Testis (tissue), 3 donors: Measurements from ENCODE around the gene UBR7. TPM values are rescaled to one million over a fixed set of nuclear protein-coding genes. Genes with fewer than 3 reads are reported as not detected.
"Not testable (repeated sequence)": the region's sequence is repeated elsewhere in the genome, so short reads cannot be mapped to it uniquely, and the experiment has no call there.

Experiments
- DNase-seq: peaks from one replicate; pipeline ENCODE4 v3.0.0-alpha.2; 2019
- H3K27ac ChIP-seq, 2 donors: fragments of 200-600 bp; sonication (generic); one replicate each; pipeline ENCODE4 v1.5.1; 2019
- H3K27me3 ChIP-seq: fragments of 200-600 bp; sonication (generic); one replicate; pipeline ENCODE4 v1.5.1; 2019
- H3K36me3 ChIP-seq: fragments of 200-600 bp; sonication (generic); one replicate; pipeline ENCODE4 v1.5.1; 2017; ENCODE audit warnings: low read depth; ENCODE audit errors: missing control alignments
- H3K4me1 ChIP-seq: fragments of 200-600 bp; sonication (generic); one replicate; pipeline ENCODE4 v1.5.1; 2019
- H3K4me3 ChIP-seq, 2 donors: fragments of 200-600 bp; sonication (generic); one replicate each; pipeline ENCODE4 v1.5.1; 2017 to 2019
- H3K9me3 ChIP-seq: fragments of 200-600 bp; sonication (generic); one replicate; pipeline ENCODE4 v1.5.1; 2017
- POLR2A ChIP-seq: fragments of 450-650 bp; IDR thresholded peaks from one replicate; pipeline ENCODE4 v1.6.1; 2017; ENCODE audit warnings: antibody characterized with exemption, mild to moderate bottlenecking, moderate library complexity
- WGBS, 2 donors: methylation state at CpG; one replicate each; pipeline ENCODE4 v1.1.5; 2018; 5-methylcytosine and 5-hydroxymethylcytosine counted together
- intact Hi-C: fragments of 100-400 bp; cut with DNase I; formaldehyde crosslinking; loops from one replicate; pipeline ENCODE4 v1.15.1; 2023; ENCODE audit warnings: low total_unique reads
- polyA plus RNA-seq: library from polyadenylated mRNA; stranded (reverse); fragments of 350-450 nt; fragmentation: Illumina TruSeq; extraction: RNeasy Lipid Tissue Mini Kit (QIAGEN cat#74804); gene quantifications from one replicate; pipeline ENCODE4 v1.2.3, GENCODE V29; 2014; ENCODE audit warnings: low read depth, low replicate concordance; ENCODE audit not compliant: insufficient read depth
- total RNA-seq, 2 donors: library from RNA; depleted of rRNA; stranded (reverse); fragments of >200 nt; gene quantifications; one replicate each; pipeline ENCODE4 v1.2.3, GENCODE V29; 2016
- TF ChIP-seq, protein P1 (sequence below), 3 experiments: fragments of 450-650 bp in 2 of 3; fragments of 200-600 bp in 1 of 3; sonication (generic) in 1 of 3; IDR thresholded peaks; one replicate each; pipeline ENCODE4 v1.5.1; 2016 to 2019; ENCODE audit warnings: antibody characterized with exemption in 3 of 3, mild to moderate bottlenecking in 2 of 3, moderate library complexity in 1 of 3

The UBR7 gene
- total and polyA plus RNA-seq, 3 donors from 2014 or later: 35.5 to 50.5 (median 36.1) TPM

DNA sequence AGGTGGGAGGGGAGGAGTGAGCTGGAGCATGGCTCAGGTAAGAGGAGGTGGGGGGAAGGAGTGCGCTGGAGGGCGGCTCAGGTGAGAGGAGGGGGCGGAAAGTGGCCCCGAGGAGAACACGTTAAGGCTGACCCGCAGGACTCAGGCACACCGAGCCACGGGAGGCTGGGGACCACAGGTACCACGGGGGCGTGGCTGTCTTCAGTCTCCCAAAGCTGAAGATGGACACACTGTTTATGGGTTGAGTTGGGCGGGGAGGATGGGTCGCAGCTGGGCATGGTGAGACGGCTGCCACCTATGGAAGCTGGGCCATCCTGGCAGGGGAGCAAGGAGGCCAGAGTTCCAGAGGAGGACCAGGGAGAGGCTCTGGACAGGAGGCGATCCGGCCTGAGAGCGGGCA lies 23.5 kb downstream of the UBR7 start:
- no peak overlapping the region for H3K4me3 ChIP-seq
- TF ChIP-seq, protein P1, sequence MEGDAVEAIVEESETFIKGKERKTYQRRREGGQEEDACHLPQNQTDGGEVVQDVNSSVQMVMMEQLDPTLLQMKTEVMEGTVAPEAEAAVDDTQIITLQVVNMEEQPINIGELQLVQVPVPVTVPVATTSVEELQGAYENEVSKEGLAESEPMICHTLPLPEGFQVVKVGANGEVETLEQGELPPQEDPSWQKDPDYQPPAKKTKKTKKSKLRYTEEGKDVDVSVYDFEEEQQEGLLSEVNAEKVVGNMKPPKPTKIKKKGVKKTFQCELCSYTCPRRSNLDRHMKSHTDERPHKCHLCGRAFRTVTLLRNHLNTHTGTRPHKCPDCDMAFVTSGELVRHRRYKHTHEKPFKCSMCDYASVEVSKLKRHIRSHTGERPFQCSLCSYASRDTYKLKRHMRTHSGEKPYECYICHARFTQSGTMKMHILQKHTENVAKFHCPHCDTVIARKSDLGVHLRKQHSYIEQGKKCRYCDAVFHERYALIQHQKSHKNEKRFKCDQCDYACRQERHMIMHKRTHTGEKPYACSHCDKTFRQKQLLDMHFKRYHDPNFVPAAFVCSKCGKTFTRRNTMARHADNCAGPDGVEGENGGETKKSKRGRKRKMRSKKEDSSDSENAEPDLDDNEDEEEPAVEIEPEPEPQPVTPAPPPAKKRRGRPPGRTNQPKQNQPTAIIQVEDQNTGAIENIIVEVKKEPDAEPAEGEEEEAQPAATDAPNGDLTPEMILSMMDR (IDR thresholded peaks at IDR 0.05): no peak
- no peak for TF ChIP-seq POLR2A

DNA sequence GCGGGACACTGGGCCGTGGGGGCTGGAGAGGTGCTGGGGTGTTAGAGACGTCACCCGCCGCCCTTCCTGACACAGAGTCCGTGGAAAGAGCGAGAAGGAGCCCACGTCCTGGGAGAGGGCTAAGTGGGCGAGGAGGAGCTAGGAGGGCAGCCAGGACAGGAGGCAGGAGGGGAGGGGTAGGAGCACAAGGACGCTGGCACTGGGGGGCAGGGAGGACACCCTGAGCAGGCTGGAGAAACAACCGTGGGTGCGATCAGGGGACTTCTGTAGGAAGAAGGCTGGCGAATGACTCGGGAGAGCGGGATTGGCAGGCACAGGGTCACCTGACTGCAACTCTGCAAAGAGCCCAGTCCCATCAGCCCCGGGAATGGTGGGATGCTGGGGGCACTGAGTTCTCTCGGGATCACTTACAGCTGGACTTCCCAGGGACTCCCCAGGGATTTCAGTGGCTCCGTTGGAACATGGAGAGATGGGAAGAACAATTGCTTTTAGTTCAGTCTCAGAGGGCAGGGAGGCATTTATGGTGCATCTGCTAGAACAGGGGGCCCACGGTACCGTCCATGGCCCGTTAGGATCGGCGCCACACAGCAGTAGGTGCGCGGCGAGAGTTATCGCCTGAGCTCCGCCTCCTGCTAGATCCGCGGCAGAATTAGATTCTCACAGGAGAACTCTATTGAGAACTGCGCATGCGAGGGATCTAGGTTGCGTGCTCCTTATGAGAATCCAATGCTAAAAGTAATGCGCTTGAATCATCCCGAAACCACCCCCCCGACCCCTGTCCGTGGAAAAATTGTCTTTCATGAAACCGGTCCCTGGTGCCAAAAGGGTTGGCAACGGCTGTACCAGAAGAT lies 24.3 kb downstream of the UBR7 start:
- intact Hi-C loops: no loop called here
- WGBS, 2 donors: 11 to 26% methylated on average over 32 to 39 of the region's 39 CpGs
- no peaks in the 10 kb centered on the region for H3K9me3 ChIP-seq
- no peak overlapping the region for H3K27ac ChIP-seq
- TF ChIP-seq, protein P1 (IDR thresholded peaks at IDR 0.05): no peak
- no peak for TF ChIP-seq POLR2A
- DNase-seq: peak; percentile 30
- H3K36me3 ChIP-seq: no peaks in the 10 kb centered on the region
- H3K4me3 ChIP-seq: peak overlapping the region; percentile 42 to 48
- no peaks in the 10 kb centered on the region for H3K4me1 ChIP-seq
- H3K27me3 ChIP-seq: no peaks in the 10 kb centered on the region

More for the DNA sequence above, 23.5 kb downstream of the UBR7 start:
- intact Hi-C loops: no loop called here
- H3K36me3 ChIP-seq: no peaks in the 10 kb centered on the region
- no peak for DNase-seq
- no peaks in the 10 kb centered on the region for H3K9me3 ChIP-seq
- no peaks in the 10 kb centered on the region for H3K27me3 ChIP-seq
- no peaks in the 10 kb centered on the region for H3K4me1 ChIP-seq
- WGBS, 2 donors: 67 to 88% methylated on average over 16 of the region's 16 CpGs
- H3K27ac ChIP-seq: no peak overlapping the region

DNA sequence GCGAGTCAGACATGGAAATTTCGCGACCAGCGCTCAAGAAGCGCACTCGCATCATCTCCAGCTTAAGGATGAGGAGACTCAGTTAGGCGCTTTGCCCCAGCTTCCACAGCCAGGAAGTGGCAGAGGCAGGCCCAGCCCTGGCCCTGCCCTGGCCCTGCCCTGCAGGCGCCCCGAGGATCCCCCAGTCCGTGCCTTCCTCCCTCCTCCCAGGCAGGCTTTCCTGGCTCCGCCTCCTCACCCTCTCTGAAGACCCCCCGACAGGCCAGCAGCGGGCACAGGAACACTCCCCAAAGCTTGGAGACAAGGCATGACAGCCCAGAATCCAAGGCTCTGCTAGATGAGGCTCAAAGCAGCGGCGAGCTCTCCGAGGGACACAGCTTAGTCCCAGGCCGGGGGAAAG lies 25.1 kb downstream of the UBR7 start:
- TF ChIP-seq, protein P1 (IDR thresholded peaks at IDR 0.05): no peak
- TF ChIP-seq POLR2A: no peak
- WGBS, 2 donors: 45 to 57% methylated on average over 9 to 17 of the region's 17 CpGs
- peak overlapping the region; percentile 42 to 48 for H3K4me3 ChIP-seq

DNA sequence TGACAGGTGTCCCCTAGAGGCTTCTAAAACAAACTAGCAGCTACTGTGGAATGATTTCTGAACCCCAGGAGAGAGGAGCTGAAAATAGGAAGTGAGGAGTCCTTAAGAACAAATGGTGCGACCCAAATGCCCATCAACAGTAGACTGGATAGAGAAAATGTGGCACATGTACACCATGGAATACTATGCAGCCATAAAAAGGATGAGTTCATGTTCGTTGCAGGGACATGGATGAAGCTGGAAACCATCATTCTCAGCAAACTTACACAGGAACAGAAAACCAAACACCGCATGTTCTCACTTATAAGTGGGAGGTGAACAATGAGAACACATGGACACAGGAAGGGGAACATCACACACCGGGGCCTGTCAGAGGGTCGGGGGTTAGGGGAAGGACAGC lies 26.0 kb downstream of the UBR7 start:
- 81 to 85% methylated on average over 5 of the region's 5 CpGs for WGBS, 2 donors
- DNase-seq, H3K36me3 ChIP-seq, H3K9me3 ChIP-seq, H3K4me3 ChIP-seq, H3K27ac ChIP-seq, H3K4me1 ChIP-seq, H3K27me3 ChIP-seq, intact Hi-C loops: not testable (repeated sequence)

More for the DNA sequence above, 25.1 kb downstream of the UBR7 start:
- Histone ChIP-seq H3K9me3 (no peaks in the 10 kb centered on the region), H3K27ac (no peak overlapping the region), H3K27me3 (no peaks in the 10 kb centered on the region), H3K36me3 (no peaks in the 10 kb centered on the region), H3K4me1 (no peaks in the 10 kb centered on the region)
- intact Hi-C loops: no loop called here
- no peak for DNase-seq

DNA sequence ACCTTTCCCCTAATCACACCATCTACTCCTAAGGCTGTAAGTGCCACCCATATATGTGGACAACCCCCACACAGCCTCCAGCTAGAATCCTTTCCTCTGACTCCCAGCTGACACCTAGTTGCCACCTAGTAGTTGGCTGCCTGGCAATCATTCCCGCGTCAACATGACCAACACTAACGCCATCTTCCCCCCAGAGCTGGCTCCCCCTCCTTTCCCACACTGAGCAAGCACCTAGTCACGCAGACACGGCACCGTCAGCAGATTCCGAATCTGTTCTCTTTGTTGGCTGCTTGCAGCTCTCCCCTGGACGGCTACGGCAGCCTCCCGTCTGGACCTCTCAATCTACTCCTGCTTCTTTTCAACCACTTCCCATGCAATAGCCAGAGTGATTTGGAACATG lies 27.7 kb downstream of the UBR7 start:
- Histone ChIP-seq H3K4me1 (no peaks in the 10 kb centered on the region), H3K27ac (no peak overlapping the region), H3K36me3 (no peaks in the 10 kb centered on the region), H3K4me3 (no peak overlapping the region), H3K27me3 (no peaks in the 10 kb centered on the region), H3K9me3 (no peaks in the 10 kb centered on the region)
- no peak for DNase-seq
- TF ChIP-seq POLR2A: no peak
- TF ChIP-seq, protein P1 (IDR thresholded peaks at IDR 0.05): no peak
- intact Hi-C loops: no loop called here
- 41 to 47% methylated on average over 10 of the region's 10 CpGs for WGBS, 2 donors
